Activated T-cell treated with anti-CD3 and anti-CD28 coated beads, Interleukin-2, amount 50 U/mL, for 1 hour (primary cell): ENCODE results near the gene ADCYAP1R1.

ENCODE experiments used
- DNase-seq: peaks from one replicate; pipeline ENCODE4 v3.0.0-alpha.2; 2020

ADCYAP1R1 gene

DNA sequence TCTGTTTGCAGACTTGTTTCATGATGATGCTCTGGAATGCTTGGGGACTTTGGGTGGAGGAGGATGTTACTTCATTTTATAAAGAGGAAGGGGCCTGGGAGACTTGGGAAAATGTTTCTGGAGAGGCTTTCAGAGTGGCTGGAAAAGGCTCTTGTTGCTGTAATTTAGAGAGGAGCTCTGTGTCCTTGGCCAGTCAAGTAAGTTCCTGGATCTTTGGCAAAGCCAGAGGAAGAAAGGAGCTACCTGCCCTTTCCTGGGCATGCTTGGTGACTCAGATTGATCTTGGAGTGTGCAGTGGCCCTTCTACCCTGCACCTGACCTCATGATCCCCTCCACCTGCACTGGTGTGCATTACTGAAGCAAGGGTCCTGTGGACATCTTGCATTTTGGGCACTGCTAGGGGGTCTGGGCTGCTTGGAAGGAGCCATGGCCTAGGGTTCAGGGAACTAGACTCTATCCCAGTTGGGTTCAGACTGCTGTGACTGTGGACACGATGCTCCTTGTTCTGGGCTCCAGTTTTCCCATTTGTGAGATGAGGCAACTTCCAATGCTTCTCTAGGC, 56.1 kb downstream of the ADCYAP1R1 start:
- DNase-seq: no peak

DNA sequence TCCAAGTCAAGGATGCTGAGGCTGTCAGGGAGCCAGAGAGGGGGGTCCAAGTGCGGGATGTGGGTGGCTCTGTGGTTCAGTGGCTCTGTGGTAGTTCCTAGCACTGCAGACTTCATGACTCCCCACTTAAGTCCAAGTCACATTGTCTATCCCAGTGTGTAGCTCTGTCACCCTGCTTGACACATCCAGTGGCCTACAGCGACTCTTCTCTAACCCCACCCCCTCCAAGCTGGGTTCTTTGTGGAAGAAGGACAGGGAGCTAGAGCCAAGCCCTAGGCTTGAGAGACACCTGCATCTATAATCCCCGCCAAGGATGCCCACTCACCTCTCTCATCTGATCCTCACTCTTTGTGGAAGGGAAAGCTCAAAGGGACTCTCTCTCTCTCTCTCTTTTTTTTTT, 57.6 kb downstream of the ADCYAP1R1 start:
- no peak for DNase-seq

DNA sequence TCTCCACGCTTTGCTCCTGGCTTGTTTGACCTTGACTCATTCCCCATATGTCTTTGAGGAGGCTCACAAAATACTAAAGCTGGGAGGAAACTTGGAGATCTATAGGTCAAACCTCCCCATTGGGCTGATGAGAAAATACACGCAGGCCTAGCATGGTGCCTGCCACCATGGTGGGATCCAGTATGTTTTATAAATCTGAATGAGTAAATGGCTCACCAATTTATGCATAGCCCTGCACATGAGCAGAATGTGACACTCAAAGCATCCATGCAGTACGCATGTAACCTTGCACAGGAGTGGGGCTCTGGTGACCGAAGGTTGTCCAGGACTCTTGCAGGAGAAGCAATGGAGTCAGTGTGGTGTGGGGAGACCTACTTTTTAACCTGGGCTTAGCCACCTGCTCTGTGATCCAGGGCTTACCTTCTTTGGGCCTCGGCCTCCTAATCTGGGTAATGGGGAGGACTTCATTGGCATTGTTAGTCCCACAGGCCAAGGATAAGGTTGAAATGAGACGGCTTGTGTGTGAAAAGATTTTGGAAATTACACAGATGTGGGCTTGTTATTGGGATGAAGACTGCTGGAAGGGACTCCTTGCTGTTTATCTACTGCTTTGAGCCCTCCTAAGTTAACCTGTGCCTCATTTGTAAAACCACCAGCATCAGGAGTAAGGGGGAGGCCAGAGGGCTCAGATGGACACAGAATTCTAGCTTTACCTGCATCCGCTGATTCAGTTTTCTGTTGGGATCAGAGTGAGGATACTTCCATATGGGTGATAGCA, 58.4 kb downstream of the ADCYAP1R1 start:
- DNase-seq: no peak

DNA sequence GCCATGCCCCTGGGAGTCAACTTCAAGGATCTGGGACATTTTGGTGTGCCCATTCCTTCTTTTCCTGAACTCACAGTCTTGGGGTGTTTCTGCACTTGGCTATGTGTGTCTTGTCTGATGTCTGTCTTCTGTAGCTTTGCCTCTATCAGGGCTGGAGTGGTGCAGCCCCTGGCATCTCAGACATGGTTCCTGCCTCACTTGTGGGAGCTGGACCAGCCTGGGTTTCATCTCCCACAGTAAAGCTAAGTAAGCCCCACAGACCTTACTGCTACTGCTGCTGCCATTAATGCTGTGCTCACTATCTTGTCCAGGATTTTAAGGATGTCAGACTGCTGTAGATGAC, 59.0 kb downstream of the ADCYAP1R1 start:
- DNase-seq: no peak

DNA sequence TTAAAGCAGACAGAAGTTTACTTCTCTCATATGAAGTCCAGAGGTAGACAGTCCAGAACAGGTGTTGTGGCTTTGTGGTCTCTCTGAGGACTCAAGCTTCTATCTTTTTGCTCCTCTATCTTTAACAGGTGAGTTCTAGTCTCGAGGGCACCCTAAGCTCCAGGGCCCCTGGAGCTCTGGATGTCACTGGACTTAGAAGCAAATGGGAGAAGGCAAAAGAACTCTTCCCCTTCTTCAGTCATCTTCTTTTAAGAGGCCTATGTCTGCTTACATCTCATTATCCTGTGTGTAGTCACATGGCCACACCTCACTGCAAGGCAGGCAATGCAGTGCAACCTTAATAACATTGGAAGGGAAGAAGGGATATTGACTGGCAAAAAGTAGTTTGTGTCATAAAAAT, 61.6 kb downstream of the ADCYAP1R1 start:
- DNase-seq: no peak

DNA sequence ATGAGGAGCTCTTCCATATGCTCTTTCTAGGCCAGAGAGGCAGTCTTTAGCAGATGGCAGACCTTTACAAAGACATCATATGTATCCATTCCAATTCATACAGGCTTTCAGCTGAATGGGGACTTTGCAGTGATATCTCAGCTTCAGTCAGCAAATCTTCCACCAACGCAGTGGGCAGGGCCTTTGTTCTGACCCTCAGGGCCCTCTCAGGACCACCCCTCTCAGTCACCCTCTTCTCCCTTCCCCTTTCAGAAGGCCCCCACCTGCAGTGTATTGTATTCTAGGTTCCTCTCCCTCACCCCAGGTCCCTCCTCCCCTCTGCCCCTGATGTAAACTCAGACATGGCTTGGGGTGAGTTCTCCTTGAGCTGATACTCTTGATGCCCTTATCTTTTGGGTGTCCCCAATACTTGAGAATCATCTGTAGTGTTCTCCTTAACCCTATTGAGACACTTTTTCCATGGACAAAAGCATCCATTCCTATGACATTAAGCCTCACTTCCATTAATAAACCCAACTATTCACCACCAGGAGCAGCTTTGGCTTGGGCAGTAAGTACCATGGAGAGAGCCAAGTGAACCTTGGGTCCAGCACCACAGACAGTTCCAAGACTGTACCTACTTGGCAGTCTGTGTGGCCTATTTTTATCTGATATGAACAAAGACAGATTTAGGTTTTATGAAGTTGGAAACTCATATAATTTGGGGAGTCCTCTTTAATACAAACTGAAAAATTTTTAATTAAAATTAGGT, 62.7 kb downstream of the ADCYAP1R1 start:
- no peak for DNase-seq

DNA sequence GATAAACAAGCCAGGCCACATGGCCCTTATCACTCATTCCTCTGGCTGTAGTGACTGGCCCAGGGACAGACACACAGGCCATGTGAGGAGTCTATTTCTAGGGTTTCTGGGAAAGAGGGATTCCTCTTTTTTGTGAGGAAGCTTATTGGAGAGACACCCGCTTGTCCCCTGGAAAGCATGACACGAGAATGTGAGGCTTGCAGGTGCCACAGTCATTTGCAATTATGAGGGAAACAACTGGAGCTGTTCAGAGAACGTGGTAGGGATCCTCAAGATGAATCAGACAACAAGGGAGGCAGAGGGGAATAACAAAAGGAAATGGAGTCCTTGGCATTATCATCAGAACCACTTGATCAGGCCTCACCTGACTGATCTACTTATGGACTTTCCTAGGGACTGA, 64.5 kb downstream of the ADCYAP1R1 start:
- no peak for DNase-seq

DNA sequence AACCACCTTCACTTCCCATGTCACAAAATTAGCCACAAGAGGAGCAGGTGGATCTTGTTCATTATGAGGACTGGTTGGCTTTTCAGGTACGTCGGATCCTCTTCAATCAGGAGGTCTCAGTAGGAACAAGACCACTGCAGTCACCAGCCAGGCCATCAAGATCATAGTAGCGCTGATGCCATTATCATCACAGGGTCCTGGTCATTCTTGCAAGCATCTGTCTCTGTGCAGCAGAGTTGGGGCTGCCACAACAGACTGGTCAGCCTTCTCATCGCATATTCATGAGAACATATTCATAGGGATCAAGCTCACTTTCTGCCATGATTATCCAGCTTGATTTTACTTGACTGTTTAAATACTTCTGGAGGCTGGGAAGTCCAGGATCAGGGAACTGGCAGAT, 67.1 kb downstream of the ADCYAP1R1 start:
- DNase-seq: no peak

DNA sequence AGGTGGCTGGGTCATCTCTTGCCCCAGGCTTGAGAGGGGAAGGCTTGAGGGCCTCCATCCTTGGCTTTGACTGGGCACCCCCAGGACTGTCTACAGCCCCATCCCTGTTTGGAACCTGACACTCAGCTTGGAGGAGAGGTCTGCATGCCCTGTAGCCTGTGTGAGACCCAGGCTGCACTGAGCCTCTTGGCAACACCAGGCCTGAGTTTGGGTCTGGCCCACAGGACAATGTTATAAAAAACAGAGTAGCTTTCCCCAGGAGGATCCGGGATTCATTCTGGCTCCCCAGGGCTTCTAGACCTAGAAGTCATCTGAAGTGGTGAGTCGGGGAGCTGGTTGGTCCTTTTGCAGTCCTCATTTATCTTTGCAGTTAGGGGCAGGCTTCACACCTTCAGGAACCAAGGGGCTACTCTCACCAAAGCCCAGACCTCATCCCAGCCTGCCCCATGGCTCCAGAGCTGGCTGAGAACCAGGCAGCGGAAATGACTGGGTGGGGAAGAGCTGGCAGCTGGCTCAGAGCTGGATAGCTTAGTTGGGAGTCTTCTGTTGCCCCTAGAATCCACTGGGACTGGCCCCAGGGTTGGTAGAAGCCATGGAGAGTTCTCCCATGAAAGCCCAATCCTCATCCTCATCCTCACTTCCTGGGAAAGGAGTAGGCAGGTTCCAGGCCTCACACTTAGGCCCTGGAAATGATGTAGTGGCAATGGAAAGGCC, 68.8 kb downstream of the ADCYAP1R1 start:
- DNase-seq: no peak

DNA sequence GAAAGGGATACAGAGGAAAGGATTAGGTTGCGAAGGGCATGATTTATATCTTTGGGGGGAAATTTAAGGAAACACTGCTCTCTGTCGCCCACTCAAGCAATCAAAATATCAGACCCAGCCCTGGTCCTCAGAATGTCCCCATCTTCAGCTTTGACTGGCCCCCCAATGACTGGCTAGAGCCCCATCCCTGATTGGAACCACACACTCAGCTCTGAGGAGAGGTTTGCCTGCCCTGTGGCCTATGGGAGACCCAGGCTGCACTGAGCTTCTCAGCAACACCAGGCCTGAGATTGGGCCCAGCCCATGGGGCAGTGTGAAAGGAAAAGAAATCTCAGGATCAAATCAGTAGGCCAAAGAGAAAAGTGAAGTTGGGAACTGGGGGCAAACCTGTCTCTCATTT, 69.5 kb downstream of the ADCYAP1R1 start:
- DNase-seq: no peak

DNA sequence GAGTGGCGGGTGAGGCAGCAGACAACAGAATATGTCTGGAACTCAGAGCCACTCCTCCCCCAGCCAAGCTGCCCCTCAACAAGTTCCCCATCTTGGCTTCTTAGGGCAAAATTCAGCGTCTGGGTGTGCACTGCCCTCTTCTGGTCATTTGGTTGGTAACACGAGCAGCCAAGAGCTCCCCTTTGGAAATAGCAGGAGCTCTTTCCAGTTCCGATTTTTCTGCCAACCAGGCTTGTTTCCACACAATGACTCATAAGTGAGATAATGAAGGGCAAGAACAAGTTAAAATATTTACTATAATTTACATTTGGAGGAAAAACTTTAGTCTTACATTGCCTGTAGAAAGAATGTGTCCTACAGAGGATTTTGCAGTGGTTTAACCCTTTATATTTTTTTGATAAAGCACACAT, 70.5 kb downstream of the ADCYAP1R1 start:
- DNase-seq: peak; percentile 33

DNA sequence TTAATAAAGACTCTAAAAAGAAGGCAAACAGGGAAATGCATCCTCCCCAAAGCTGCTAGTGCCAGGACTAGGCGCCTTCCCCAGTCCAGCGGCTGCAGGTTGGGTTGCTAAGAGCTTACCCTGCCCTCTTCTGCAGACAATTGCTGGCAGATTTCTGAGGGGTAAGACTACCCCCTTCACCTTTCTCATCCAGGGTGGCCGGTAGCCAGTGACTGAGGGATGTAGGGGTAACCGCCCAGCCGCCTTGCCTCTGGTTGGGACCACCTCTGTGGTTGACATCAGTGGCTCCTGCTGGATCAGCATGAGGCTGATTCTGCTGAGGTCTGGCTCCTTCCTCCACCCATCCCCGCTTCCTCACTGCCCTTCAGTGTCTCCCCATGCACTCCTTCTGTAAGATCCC, 71.2 kb downstream of the ADCYAP1R1 start:
- DNase-seq: no peak

DNA sequence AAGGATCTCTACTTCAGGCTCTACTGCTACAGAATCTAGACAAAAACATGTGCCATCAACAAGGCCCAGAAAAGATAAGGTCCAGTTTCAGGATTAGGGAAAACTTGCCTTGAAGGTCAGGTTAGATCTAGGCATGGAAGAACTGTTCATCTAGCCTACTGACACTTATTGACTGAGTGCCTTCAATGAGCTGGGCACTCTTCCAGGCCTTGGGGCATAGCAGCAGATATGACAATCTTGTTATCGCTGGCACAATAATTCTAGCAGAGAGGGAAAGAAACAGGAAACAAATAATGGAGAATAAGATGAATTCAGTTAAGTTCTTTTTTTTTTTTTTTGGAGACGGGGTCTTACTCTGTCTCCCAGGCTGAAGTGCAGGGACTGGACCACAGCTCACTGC, 71.6 kb downstream of the ADCYAP1R1 start:
- no peak for DNase-seq

DNA sequence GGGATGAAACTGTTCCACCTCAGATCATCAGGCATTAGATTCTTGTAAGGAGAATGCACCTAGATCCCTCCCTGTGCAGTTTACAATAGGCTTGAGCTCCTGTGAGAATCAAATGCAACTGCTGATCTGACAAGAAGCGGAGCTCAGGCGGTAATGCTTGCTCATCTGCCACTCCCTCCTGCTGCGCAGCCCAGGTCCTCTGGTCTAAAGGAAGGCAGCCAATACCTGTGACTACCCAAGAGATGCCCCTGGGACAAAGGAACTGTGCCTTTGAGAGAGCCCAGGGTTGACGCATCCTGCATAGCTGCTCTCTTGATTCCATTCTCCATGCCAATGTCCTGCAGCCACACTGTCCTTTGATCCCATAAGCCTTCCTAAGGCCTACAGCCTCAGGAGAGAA, 73.1 kb downstream of the ADCYAP1R1 start:
- no peak for DNase-seq

DNA sequence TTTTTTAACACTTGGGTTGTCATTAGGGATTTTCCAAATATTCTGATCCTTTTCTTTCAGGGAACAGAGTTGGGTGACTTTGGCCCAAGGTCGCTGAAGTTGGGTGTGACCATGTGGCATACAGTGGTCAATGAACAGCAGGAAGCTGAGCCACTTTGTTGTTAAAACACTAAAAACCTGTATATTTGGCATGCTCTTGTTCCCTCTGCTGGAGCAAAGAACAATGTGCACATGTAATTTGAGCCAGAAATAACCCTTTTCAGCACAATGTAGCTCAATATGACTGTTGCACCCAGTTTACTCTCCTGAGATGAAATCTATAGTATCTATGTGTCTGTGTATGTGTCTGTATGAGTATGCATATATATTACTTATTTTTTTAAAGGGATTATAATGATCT, 74.9 kb downstream of the ADCYAP1R1 start:
- DNase-seq: no peak

DNA sequence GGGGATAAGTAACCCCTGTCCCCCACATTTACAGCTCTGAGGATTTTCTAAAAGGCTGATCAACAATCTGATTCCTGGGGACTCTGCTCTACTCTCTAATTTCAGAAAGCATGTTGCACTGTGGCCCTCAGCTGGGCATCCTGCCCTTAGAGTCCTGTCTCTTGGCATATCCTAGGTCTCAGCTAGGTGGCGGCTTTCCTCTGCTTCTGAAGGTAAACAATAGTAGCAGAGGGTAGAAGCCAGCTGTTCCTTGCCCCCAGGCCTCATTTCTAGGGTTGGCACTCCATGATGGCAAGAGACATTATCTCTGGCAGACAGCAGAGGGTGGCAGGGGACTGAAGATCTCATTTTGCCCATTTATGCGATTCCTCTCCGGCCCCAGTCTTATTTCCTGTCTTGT, 77.0 kb downstream of the ADCYAP1R1 start:
- DNase-seq: no peak

DNA sequence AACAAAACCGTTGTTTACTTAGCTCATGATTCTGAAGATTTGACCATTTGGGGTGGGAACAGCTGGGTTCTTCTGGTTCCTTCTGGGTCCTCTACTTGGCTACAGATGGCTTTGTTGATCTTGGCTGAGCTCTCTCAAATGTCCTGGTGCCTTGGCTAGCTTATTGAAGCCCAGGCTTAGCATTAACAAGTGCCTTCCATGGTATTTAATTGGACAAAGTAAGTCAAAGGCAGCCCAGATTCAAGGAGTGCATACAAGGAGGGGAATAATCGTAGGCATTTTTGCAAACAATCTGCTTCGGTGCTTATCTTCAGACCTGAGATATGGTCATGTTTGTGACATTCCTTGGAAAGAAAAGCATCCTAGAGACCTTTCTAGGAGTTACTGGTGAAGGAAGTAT, 81.4 kb downstream of the ADCYAP1R1 start:
- DNase-seq: no peak

DNA sequence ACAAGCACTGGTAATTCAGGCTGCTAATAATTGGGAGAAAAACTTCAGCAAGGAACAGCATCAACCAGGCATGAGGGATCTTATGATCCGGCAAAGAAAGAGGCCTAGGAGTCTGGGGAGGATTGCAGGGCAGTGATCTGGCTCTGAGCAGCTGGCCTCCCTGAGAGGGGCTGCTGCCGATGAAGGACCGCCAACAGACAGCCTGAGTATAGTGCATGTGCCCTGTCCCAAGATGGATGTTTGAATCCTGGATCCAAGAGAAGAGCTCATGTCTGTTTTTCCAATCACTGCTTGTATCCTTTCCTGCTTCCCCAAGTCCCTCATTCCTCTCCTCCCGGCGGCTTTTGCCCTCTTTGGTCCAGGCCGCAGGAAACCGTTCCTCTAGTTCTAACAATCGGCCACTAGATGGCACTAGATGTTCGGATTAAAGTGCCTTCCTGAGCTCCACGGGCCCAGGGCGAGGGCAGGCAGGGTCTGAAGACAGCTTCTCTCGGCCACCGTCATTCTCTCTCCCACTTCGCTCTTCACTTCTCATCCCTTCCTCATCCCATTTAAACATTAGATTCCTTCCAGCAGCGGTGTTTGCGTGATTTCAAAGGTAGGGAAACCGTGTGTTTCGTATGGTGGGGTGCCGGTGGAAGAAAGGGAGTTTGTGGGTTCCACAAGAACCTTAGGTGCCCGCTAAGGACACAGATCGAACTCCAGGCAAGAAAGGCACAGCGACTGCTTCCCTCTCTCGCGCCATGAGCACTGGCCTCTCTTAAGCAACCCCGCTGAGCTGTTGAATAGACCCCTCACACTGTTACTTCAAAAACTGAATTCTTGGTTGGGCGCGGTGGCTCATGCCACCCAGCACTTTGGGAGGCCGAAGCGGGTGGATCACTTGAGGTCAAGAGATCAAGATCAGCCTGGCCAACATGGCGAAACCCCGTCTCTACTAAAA, 82.4 kb downstream of the ADCYAP1R1 start:
- DNase-seq: peak; percentile 32

DNA sequence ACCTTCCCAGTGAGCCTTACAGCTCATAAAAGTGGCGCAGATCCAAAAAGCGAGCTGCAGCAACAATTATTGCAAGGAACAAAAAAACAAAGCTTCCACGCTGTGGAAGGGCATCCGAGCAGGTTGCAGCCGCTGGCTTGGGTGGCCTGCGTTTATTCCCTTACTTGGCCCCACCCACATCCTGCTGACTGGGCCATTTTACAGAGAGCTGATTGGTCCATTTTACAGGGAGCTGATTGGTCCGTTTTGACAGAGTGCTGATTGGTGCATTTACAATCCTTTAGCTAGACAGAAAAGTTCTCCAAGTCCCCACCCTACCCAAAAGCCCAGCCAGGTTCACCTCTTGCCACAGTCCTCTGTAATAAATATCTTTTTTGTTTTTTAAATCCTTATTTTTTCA, 85.1 kb downstream of the ADCYAP1R1 start:
- DNase-seq: no peak

DNA sequence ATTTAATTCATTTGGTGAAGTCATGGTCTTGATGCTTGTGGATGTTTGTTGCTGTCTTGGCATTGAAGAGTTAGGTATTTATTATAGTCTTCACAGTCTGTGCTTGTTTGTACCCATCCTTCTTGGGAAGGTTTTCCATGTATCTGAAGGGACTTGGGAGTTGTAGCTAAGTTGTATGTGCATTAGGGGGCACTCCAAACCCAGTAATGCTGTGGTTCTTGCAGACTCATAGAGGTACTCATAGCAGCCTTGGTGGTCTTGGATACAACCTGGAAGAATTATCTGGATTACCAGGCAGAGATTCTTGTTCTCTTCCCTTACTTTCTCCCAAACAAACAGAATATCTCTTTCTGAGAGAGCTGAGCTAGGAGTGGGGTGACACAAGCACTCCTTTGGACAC, 93.2 kb downstream of the ADCYAP1R1 start:
- no peak for DNase-seq

DNA sequence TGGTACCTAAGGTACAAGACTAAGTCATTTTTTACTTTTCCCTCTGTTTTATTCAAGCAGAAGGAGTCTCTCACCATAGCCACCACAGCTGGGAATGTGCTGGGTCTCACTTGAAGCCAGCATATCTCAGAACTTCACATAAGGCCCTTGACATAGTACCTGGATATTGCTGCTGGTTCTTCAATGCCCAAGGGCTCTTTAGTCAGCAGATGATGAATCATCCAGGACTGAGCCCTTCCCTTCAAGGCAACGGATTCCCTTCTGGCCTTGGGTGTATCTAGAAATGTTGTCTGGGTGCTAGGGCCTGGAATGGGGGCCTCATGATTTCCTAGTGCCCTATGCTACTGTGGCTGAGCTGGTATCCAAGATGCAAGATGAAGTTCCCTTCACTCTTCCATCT, 93.9 kb downstream of the ADCYAP1R1 start:
- DNase-seq: no peak

DNA sequence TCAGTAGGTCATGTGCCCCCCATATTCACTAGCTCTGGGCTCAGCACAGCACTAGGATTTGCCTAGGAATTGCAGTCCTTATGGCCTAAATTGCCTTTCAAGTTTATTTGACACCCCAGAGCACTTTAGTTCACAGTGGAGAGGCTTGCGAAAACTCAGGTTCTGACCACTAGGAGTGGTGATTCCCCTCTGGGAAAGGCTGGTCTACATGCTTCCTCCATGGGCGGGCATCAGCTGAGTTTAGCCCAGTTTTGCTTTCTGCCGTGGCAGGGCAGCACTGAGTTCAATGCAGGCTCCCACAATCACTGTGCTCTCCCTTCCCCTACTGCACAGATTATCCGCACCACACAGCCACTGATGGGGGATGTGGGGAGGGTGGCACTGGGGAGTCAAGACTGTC, 94.4 kb downstream of the ADCYAP1R1 start:
- DNase-seq: no peak

DNA sequence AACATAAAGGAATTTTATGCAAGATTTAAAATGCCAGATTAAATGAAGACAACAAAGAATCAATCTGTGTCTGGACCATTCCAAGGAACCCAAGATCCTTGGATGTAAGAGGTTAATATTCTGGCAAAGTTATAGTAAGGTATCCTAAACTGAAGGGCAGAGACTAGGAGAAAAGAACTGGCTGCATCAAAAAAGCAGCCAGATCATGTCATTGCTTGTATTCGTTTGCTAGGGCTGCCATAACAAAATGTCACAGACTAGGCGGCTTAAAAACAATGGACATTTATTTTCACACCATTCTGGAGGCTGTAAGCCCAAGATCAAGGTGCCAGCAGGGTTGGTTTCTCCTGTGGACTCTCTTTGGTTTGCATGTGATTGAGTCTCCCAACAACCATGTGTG, 99.7 kb downstream of the ADCYAP1R1 start:
- DNase-seq: no peak
